ENCODE results near the gene CMIP.

GRCh38 chr16:81701296-81701970 lies 256.8 kb downstream of the CMIP start:
- no peak for TF ChIP-seq CTCF (IDR thresholded peaks at IDR 0.05)
- no peak for TF ChIP-seq POLR2A (IDR thresholded peaks at IDR 0.05)

Data from right lobe of liver (tissue), 4 donors.